Trophoblast cell (in vitro differentiated cells and primary cell): ENCODE results near the gene RAMP3.

ENCODE experiments used
- DNase-seq, 2 donors: peaks; one replicate each; pipeline ENCODE4 v3.0.0-alpha.2; 2016
- H2AFZ ChIP-seq: 2 replicates; pipeline ENCODE4 v1.6.1; 2013; ENCODE audit warnings: low read length, moderate library complexity, mild to moderate bottlenecking; ENCODE audit not compliant: insufficient read depth, poor library complexity
- H2AK5ac ChIP-seq: 2 replicates; pipeline ENCODE4 v1.6.1; 2013; ENCODE audit warnings: mild to moderate bottlenecking, low read length
- H2BK120ac ChIP-seq: 2 replicates; pipeline ENCODE4 v1.6.1; 2013; ENCODE audit warnings: low read length, mild to moderate bottlenecking, moderate library complexity; ENCODE audit not compliant: insufficient read depth, poor library complexity
- H2BK12ac ChIP-seq: 2 replicates; pipeline ENCODE4 v1.6.1; 2013; ENCODE audit warnings: mild to moderate bottlenecking, low read length, moderate library complexity
- H2BK5ac ChIP-seq: 2 replicates; pipeline ENCODE4 v1.6.1; 2013; ENCODE audit warnings: low read length, low read depth, moderate library complexity, mild to moderate bottlenecking; ENCODE audit not compliant: poor library complexity
- H3K14ac ChIP-seq: 2 replicates; pipeline ENCODE4 v1.6.1; 2013; ENCODE audit warnings: mild to moderate bottlenecking, low read length
- H3K18ac ChIP-seq: 2 replicates; pipeline ENCODE4 v1.6.1; 2013; ENCODE audit warnings: mild to moderate bottlenecking, low read length
- H3K23ac ChIP-seq: 2 replicates; pipeline ENCODE4 v1.6.1; 2013; ENCODE audit warnings: low read length
- H3K27ac ChIP-seq: 2 replicates; pipeline ENCODE4 v1.5.1; 2013; ENCODE audit warnings: low read depth, mild to moderate bottlenecking, inconsistent platforms, low read length, moderate library complexity
- H3K27me3 ChIP-seq: 2 replicates; pipeline ENCODE4 v1.6.1; 2013; ENCODE audit warnings: inconsistent platforms, mild to moderate bottlenecking, low read length, moderate library complexity; ENCODE audit not compliant: insufficient read depth
- H3K36me3 ChIP-seq, 2 experiments: 1 replicate in 1 of 2; 2 replicates in 1 of 2; pipeline ENCODE4 v1.6.1; 2013; ENCODE audit warnings: low read length in 2 of 2, mild to moderate bottlenecking in 2 of 2, moderate library complexity in 1 of 2; ENCODE audit not compliant: insufficient read depth in 2 of 2, control insufficient read depth in 1 of 2
- H3K4ac ChIP-seq: 2 replicates; pipeline ENCODE4 v1.6.1; 2013; ENCODE audit warnings: low read depth, mild to moderate bottlenecking, low read length, moderate library complexity
- H3K4me1 ChIP-seq, 2 experiments: 1 replicate in 1 of 2; 2 replicates in 1 of 2; pipeline ENCODE4 v1.6.1; 2013; ENCODE audit warnings: low read length in 2 of 2, mild to moderate bottlenecking in 2 of 2, moderate library complexity in 1 of 2; ENCODE audit not compliant: insufficient read depth in 2 of 2, control insufficient read depth in 1 of 2
- H3K4me2 ChIP-seq: 2 replicates; pipeline ENCODE4 v1.6.1; 2013; ENCODE audit warnings: inconsistent platforms, mild to moderate bottlenecking, low read length, moderate library complexity
- H3K4me3 ChIP-seq: 2 replicates; pipeline ENCODE4 v1.5.1; 2013; ENCODE audit warnings: mild to moderate bottlenecking, low read depth, low read length, inconsistent platforms
- H3K79me1 ChIP-seq: one replicate; pipeline ENCODE4 v1.6.1; 2013; ENCODE audit warnings: low read length
- H3K79me2 ChIP-seq: 2 replicates; pipeline ENCODE4 v1.6.1; 2013; ENCODE audit warnings: low read length, mild to moderate bottlenecking; ENCODE audit not compliant: control insufficient read depth, insufficient read depth, poor library complexity
- H3K9ac ChIP-seq: 2 replicates; pipeline ENCODE4 v1.6.1; 2013; ENCODE audit warnings: mild to moderate bottlenecking, low read length
- H3K9me3 ChIP-seq: 2 replicates; pipeline ENCODE4 v1.6.1; 2013; ENCODE audit warnings: low read depth, mild to moderate bottlenecking, control low read depth, inconsistent platforms, low read length; ENCODE audit not compliant: insufficient read depth
- H4K12ac ChIP-seq: 2 replicates; pipeline ENCODE4 v1.6.1; 2013; ENCODE audit warnings: low read depth, mild to moderate bottlenecking, low read length, moderate library complexity
- H4K8ac ChIP-seq: 2 replicates; pipeline ENCODE4 v1.6.1; 2013; ENCODE audit warnings: low read depth, mild to moderate bottlenecking, low read length, moderate library complexity
- H4K91ac ChIP-seq: one replicate; pipeline ENCODE4 v1.6.1; 2013; ENCODE audit warnings: low read depth, mild to moderate bottlenecking, low read length, moderate library complexity
- WGBS: extraction: QIAGEN DNeasy Blood & Tissue Kit; methylation state at CpG from one replicate; pipeline ENCODE4 v1.1.7; 2013; ENCODE audit warnings: missing lambda C conversion rate; ENCODE audit not compliant: insufficient read length, insufficient coverage; ENCODE audit errors: extremely low coverage; 5-methylcytosine and 5-hydroxymethylcytosine counted together

Gene RAMP3

DNA sequence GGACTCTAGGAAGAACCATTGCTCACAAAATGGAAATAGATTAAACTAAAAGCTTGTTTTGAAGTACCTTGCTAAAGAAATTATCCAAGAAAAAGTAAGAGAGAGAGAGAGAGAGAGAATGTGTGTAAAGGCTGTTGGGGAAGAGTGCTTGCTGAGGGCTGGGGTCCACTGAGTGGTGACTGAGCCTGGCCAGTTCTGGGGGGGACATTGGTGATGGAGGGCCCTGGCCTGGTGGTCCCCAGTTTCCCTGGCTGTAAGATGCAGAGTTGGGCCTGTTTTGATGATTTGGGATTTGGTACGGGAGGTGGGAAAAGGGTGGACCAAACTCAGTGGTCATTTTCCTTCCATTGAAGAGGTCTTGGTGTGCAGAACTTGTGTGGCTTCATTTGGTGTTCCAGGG is 880 bp downstream of the RAMP3 start:
- H3K27ac ChIP-seq = no peak overlapping the region
- H3K18ac ChIP-seq = no peak overlapping the region
- H3K4me2 ChIP-seq = no peak overlapping the region
- DNase-seq = no peak
- H4K8ac ChIP-seq = no peak overlapping the region
- no peak overlapping the region for H3K14ac ChIP-seq
- no peak overlapping the region for H2BK12ac ChIP-seq
- H4K91ac ChIP-seq = no peak overlapping the region
- H3K36me3 ChIP-seq = no peaks in the 10 kb centered on the region
- H3K9me3 ChIP-seq = peaks cover 13% of the 10 kb centered on the region
- no peak overlapping the region for H2BK5ac ChIP-seq
- H3K4me3 ChIP-seq = no peak overlapping the region
- H3K4me1 ChIP-seq = peaks cover 0 to 2% of the 10 kb centered on the region in 2 experiments
- no peak overlapping the region for H3K23ac ChIP-seq
- no peak overlapping the region for H3K9ac ChIP-seq
- no peak overlapping the region for H2AFZ ChIP-seq
- no CpG with 5 or more reads among the region's 1 CpG for WGBS
- H3K79me1 ChIP-seq = no peaks in the 10 kb centered on the region
- peaks cover 23% of the 10 kb centered on the region for H3K27me3 ChIP-seq
- no peak overlapping the region for H2AK5ac ChIP-seq
- H2BK120ac ChIP-seq = no peak overlapping the region
- H3K79me2 ChIP-seq = no peaks in the 10 kb centered on the region
- H3K4ac ChIP-seq = no peak overlapping the region
- H4K12ac ChIP-seq = no peak overlapping the region

DNA sequence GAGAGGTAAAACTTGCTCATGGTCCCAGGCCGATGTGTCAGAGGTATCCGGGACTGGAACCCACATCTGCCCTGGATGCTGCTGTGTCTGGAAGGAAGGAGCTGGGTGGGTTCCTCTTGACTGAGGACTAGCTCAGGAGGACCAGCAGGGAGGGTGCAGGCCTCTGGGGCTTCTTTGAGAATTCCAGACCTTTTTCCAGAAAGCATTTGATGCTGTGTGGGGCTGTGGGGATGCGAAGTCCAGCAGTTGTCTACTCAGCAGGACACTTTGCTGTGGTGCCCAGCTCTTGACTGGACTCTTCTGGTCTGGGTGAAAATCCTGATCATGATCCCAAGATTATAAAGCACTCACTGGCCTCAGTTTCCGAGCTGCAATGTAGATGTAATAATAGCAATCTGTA is 1.7 kb downstream of the RAMP3 start:
- Histone ChIP-seq H2BK12ac (no peak overlapping the region), H3K9ac (no peak overlapping the region), H3K4me3 (no peak overlapping the region), H2AFZ (no peak overlapping the region), H3K36me3 (no peaks in the 10 kb centered on the region), H4K12ac (no peak overlapping the region), H3K4ac (no peak overlapping the region), H4K8ac (no peak overlapping the region), H3K9me3 (peaks cover 14% of the 10 kb centered on the region), H3K27me3 (peaks cover 23% of the 10 kb centered on the region), H2BK5ac (no peak overlapping the region), H3K18ac (no peak overlapping the region), H3K23ac (no peak overlapping the region), H3K4me2 (no peak overlapping the region), H3K14ac (no peak overlapping the region), H2BK120ac (no peak overlapping the region), H3K27ac (no peak overlapping the region), H3K4me1 (peaks cover 0 to 2% of the 10 kb centered on the region in 2 experiments), H3K79me2 (no peaks in the 10 kb centered on the region), H4K91ac (no peak overlapping the region), H2AK5ac (no peak overlapping the region), H3K79me1 (no peaks in the 10 kb centered on the region)
- DNase-seq = no peak
- WGBS = no CpG with 5 or more reads among the region's 4 CpGs

- peaks cover 0 to 2% of the 10 kb centered on the region in 2 experiments for H3K4me1 ChIP-seq
- peaks cover 23% of the 10 kb centered on the region for H3K27me3 ChIP-seq
- H3K79me1 ChIP-seq = no peaks in the 10 kb centered on the region
- no CpG with 5 or more reads among the region's 10 CpGs for whole genome bisulfite sequencing
- no peak overlapping the region for H2BK12ac ChIP-seq
- no peak overlapping the region for H3K4ac ChIP-seq
- H2BK120ac ChIP-seq = no peak overlapping the region
- no peak overlapping the region for H4K91ac ChIP-seq
- no peak overlapping the region for H4K12ac ChIP-seq
- no peak overlapping the region for H4K8ac ChIP-seq
- peaks cover 14% of the 10 kb centered on the region for H3K9me3 ChIP-seq
- no peak overlapping the region for H3K14ac ChIP-seq
- H3K18ac ChIP-seq = no peak overlapping the region
- H2AFZ ChIP-seq = no peak overlapping the region
- H3K79me2 ChIP-seq = no peaks in the 10 kb centered on the region
- no peak overlapping the region for H3K4me3 ChIP-seq
- H3K36me3 ChIP-seq = no peaks in the 10 kb centered on the region
- H3K9ac ChIP-seq = no peak overlapping the region
- no peak overlapping the region for H3K23ac ChIP-seq
- no peak overlapping the region for H3K4me2 ChIP-seq
- no peak overlapping the region for H2BK5ac ChIP-seq
- DNase-seq = no peak
- no peak overlapping the region for H2AK5ac ChIP-seq
- H3K27ac ChIP-seq = no peak overlapping the region
Observed at GRCh38 chr7:45160417-45160881, 2.9 kb downstream of the RAMP3 start.

- Histone ChIP-seq H3K27me3 (peaks cover 23% of the 10 kb centered on the region), H3K4me2 (no peak overlapping the region), H3K4me3 (no peak overlapping the region), H3K18ac (no peak overlapping the region), H3K23ac (no peak overlapping the region), H4K12ac (no peak overlapping the region), H3K9me3 (peaks cover 14% of the 10 kb centered on the region), H2AK5ac (no peak overlapping the region), H3K14ac (no peak overlapping the region), H3K27ac (no peak overlapping the region), H3K36me3 (no peaks in the 10 kb centered on the region), H3K4me1 (peaks cover 0 to 2% of the 10 kb centered on the region in 2 experiments), H2AFZ (no peak overlapping the region), H3K79me2 (no peaks in the 10 kb centered on the region), H4K8ac (no peak overlapping the region), H2BK120ac (no peak overlapping the region), H3K9ac (no peak overlapping the region), H3K4ac (no peak overlapping the region), H4K91ac (no peak overlapping the region), H2BK5ac (no peak overlapping the region), H3K79me1 (no peaks in the 10 kb centered on the region), H2BK12ac (no peak overlapping the region)
- WGBS = no CpG with 5 or more reads among the region's 4 CpGs
- DNase-seq = no peak
Observed at GRCh38 chr7:45161138-45161537, 3.5 kb downstream of the RAMP3 start.
